Thyroid gland (tissue), 4 donors: ENCODE results near the gene OSBPL6.

Source experiments
- CTCF ChIP-seq, 6 experiments: fragments of 200-600 bp in 3 of 6; fragments of 450-650 bp in 3 of 6; sonication (generic) in 3 of 6; IDR thresholded peaks; one replicate each; pipeline ENCODE4 v1.5.1; 2016 to 2019; ENCODE audit warnings: antibody characterized with exemption in 6 of 6, mild to moderate bottlenecking in 2 of 6, inconsistent platforms in 1 of 6, moderate library complexity in 1 of 6
- POLR2A ChIP-seq, 2 donors: fragments of 450-650 bp; IDR thresholded peaks; one replicate each; pipeline ENCODE4 v1.6.1; 2017; ENCODE audit warnings: antibody characterized with exemption in 2 of 2, mild to moderate bottlenecking in 2 of 2, moderate library complexity in 1 of 2

GRCh38 chr2:178322068-178322467 lies 127.8 kb downstream of the OSBPL6 start:
- TF ChIP-seq CTCF (IDR thresholded peaks at IDR 0.05), result no peak
- TF ChIP-seq POLR2A (IDR thresholded peaks at IDR 0.05), result no peak
